Loucy (cell line): ENCODE data around the gene CACNA2D3.

Experiments
- H2AFZ ChIP-seq: fragments of 200-600 bp; sonication (generic); 2 replicates; pipeline ENCODE4 v1.6.0; 2016; ENCODE audit warnings: antibody characterized with exemption, mild to moderate bottlenecking, low read length, moderate library complexity
- H3F3A ChIP-seq: fragments of 200-600 bp; 2 replicates; pipeline ENCODE4 v1.6.0; 2016; ENCODE audit warnings: antibody characterized with exemption, low read depth, mild to moderate bottlenecking
- H3K27me3 ChIP-seq: fragments of 200-600 bp; sonication (generic); 2 replicates; pipeline ENCODE4 v1.6.1; 2014; ENCODE audit warnings: low read length, mild to moderate bottlenecking; ENCODE audit not compliant: insufficient read depth, poor library complexity, severe bottlenecking
- H3K36me3 ChIP-seq: fragments of 200-600 bp; sonication (generic); 2 replicates; pipeline ENCODE4 v1.6.1; 2016; ENCODE audit warnings: low read length; ENCODE audit not compliant: insufficient read depth
- H3K4me1 ChIP-seq: fragments of 200-600 bp; sonication (generic); 2 replicates; pipeline ENCODE4 v1.5.1; 2014; ENCODE audit warnings: low read length, mild to moderate bottlenecking; ENCODE audit not compliant: insufficient read depth, poor library complexity, severe bottlenecking
- H3K4me2 ChIP-seq: fragments of 200-600 bp; sonication (generic); 2 replicates; pipeline ENCODE4 v1.6.0; 2014; ENCODE audit warnings: antibody characterized with exemption, low read length, low read depth, mild to moderate bottlenecking; ENCODE audit not compliant: poor library complexity, severe bottlenecking
- H3K4me3 ChIP-seq: fragments of 200-600 bp; sonication (generic); 2 replicates; pipeline ENCODE4 v1.5.1; 2014; ENCODE audit warnings: low read length, mild to moderate bottlenecking, mixed read lengths; ENCODE audit not compliant: poor library complexity, severe bottlenecking
- H3K79me2 ChIP-seq: fragments of 200-600 bp; sonication (generic); 2 replicates; pipeline ENCODE4 v1.6.1; 2014; ENCODE audit warnings: low read length; ENCODE audit not compliant: insufficient read depth
- H3K9ac ChIP-seq: fragments of 200-600 bp; sonication (generic); 2 replicates; pipeline ENCODE4 v1.6.0; 2014; ENCODE audit warnings: mild to moderate bottlenecking, low read depth, low read length, moderate library complexity; ENCODE audit not compliant: poor library complexity, severe bottlenecking
- H3K9me2 ChIP-seq: fragments of 200-600 bp; sonication (generic); replicated peaks from 2 replicates; pipeline ENCODE4 v1.6.1; 2016; ENCODE audit warnings: low read depth, low read length, mixed read lengths
- H3K9me3 ChIP-seq: fragments of 200-600 bp; sonication (generic); 2 replicates; pipeline ENCODE4 v1.6.1; 2014; ENCODE audit warnings: mild to moderate bottlenecking, antibody characterized with exemption, low read length, low read depth; ENCODE audit not compliant: insufficient read depth
- H4K20me1 ChIP-seq: fragments of 200-600 bp; sonication (generic); 2 replicates; pipeline ENCODE4 v1.6.0; 2014; ENCODE audit warnings: antibody characterized with exemption, low read length, mild to moderate bottlenecking; ENCODE audit not compliant: insufficient read depth, poor library complexity, severe bottlenecking
- EZH2phosphoT487 ChIP-seq: fragments of 200-600 bp; IDR thresholded peaks from 2 replicates; pipeline ENCODE4 v1.6.1; 2018; ENCODE audit warnings: antibody characterized with exemption, mild to moderate bottlenecking, moderate library complexity, borderline replicate concordance
- TF ChIP-seq, protein P1 (sequence below): fragments of 200-600 bp; sonication (generic); conservative IDR thresholded peaks from 2 replicates; pipeline ENCODE4 v1.5.1; 2014; ENCODE audit warnings: mild to moderate bottlenecking, antibody characterized with exemption, low read length

Gene CACNA2D3

DNA sequence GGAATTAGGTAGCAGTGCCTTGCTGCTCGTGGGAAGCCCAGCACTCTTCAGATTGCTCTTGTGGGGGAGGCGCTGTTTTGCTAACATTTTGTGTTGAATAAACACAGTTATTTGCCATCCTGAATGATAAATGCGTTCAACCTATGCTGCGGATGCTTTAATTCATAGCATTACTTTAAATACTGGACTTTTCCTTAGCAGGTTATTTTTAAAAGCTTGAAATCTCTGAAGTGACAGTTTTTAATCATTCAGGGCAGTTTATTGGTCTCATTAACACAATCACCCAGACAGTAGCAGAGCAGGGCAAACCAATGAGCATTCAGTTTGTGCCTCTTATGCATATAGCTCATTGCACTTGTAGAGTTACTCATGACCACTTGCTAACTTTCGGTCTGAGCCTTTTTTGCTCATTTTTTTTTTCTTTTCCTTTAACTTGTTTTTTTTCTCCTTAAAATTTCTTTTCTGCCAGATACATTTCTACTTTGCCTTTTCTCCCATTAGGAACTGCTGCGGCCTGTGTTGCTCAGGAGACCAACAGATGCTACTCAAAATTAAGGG lies 5.2 kb downstream of the CACNA2D3 start:
- Histone ChIP-seq H3K9me2 (no peaks in the 10 kb centered on the region), H3K9me3 (no peaks in the 10 kb centered on the region), H3F3A (no peaks in the 10 kb centered on the region), H3K27me3 (no peaks in the 10 kb centered on the region), H2AFZ (no peak overlapping the region), H3K36me3 (no peaks in the 10 kb centered on the region), H3K4me1 (no peaks in the 10 kb centered on the region), H4K20me1 (no peaks in the 10 kb centered on the region), H3K79me2 (no peaks in the 10 kb centered on the region), H3K4me3 (no peak overlapping the region), H3K9ac (no peak overlapping the region), H3K4me2 (no peak overlapping the region)
- TF ChIP-seq EZH2phosphoT487, result no peak
- TF ChIP-seq, protein P1, sequence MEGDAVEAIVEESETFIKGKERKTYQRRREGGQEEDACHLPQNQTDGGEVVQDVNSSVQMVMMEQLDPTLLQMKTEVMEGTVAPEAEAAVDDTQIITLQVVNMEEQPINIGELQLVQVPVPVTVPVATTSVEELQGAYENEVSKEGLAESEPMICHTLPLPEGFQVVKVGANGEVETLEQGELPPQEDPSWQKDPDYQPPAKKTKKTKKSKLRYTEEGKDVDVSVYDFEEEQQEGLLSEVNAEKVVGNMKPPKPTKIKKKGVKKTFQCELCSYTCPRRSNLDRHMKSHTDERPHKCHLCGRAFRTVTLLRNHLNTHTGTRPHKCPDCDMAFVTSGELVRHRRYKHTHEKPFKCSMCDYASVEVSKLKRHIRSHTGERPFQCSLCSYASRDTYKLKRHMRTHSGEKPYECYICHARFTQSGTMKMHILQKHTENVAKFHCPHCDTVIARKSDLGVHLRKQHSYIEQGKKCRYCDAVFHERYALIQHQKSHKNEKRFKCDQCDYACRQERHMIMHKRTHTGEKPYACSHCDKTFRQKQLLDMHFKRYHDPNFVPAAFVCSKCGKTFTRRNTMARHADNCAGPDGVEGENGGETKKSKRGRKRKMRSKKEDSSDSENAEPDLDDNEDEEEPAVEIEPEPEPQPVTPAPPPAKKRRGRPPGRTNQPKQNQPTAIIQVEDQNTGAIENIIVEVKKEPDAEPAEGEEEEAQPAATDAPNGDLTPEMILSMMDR, result no peak

DNA sequence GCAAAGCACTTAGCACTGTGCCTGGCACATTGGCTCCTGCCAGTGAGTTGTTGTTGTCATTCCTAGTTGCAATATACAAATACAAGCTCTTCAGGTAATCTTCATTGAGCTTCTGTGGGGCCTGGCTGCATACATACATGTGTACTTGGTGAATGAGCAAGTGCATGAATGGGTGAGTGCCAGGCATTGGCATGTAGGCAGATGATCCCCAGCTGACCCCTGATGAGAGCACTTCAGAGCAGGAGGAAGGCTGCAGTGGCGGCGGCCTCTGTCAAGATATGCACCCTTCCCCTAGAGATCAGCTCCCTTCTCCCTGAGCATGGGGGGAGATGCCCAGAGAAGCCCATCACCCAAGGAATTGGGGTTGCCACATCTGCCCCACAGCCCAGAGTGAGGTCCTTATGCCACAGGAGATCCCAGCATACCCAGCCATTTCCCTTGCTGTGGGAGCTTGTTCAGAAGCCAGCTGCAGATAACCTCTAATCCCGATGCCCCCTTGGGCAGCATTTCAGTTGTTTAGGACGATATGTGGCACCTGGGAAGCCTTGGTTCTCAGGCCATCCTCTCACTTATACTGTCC lies 8.8 kb downstream of the CACNA2D3 start:
- Histone ChIP-seq H3K9ac (no peak overlapping the region), H3K4me2 (no peak overlapping the region), H2AFZ (no peak overlapping the region), H3K4me1 (no peaks in the 10 kb centered on the region), H3F3A (no peaks in the 10 kb centered on the region), H3K27me3 (no peaks in the 10 kb centered on the region), H3K79me2 (no peaks in the 10 kb centered on the region), H3K9me2 (no peaks in the 10 kb centered on the region), H3K36me3 (no peaks in the 10 kb centered on the region), H4K20me1 (no peaks in the 10 kb centered on the region), H3K9me3 (no peaks in the 10 kb centered on the region), H3K4me3 (no peak overlapping the region)
- TF ChIP-seq, protein P1, result no peak
- TF ChIP-seq EZH2phosphoT487, result no peak

DNA sequence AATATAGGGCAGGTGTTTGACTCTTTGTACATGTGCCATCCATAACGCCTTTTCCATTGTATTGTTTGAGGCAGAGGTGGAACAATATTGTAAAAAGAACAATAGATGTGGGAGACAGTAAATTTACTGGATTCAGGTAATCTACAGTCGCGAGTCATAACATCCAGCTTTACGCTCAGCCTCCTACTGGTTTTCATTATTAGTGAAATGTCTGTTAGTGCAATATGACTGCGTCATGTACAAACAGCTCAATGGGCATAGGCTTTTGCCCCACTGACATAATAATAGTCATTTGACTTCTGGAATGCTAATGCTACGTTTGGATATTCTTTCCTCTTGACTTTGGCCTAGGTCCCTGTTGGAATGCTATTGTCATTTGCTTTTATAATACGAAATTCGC lies 9.5 kb downstream of the CACNA2D3 start:
- Histone ChIP-seq H3K4me3 (no peak overlapping the region), H3K9me3 (no peaks in the 10 kb centered on the region), H3K9ac (no peak overlapping the region), H3K9me2 (no peaks in the 10 kb centered on the region), H3K4me2 (no peak overlapping the region), H3F3A (no peaks in the 10 kb centered on the region), H3K27me3 (no peaks in the 10 kb centered on the region), H4K20me1 (no peaks in the 10 kb centered on the region), H2AFZ (no peak overlapping the region), H3K4me1 (no peaks in the 10 kb centered on the region), H3K79me2 (no peaks in the 10 kb centered on the region), H3K36me3 (no peaks in the 10 kb centered on the region)
- no peak for TF ChIP-seq EZH2phosphoT487
- TF ChIP-seq, protein P1, result no peak
